ENCODE measurements around the gene C10orf67. TPM values are rescaled to one million over a fixed set of nuclear protein-coding genes. Genes with fewer than 3 reads are reported as not detected.
A peak's percentile ranks its signal among the peaks of the same experiment; 100 is the strongest.

Gene C10orf67
- total RNA-seq, 1 experiment from 2014 or later = not detected

DNA sequence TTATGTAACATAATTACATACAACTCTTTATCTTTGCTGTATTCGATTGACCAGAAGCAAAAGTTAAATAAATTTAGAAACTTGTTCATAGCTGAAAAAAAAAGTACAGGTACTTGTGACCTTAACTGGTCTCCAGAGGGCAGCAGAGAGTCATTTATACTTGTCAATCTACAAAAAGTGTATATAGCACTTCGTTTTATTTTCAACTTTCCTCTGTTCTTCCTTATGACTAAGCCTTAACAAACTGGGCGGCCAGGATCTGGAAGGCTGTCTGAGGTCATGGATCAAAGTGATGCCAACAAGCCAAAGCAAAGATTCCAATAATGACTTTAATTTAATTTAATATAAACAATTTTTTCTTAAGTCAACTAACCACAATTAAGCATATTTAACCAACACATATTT lies 29.8 kb downstream of the C10orf67 start:
- no peaks in the 10 kb centered on the region for H3K36me3 ChIP-seq (ENCODE audit: control insufficient read depth, insufficient read depth, low read length)
- H3K27me3 ChIP-seq (ENCODE audit: control insufficient read depth, insufficient read depth, low read length) = peaks cover 2% of the 10 kb centered on the region; the same call in 1 of the 2 replicates
- H3K27ac ChIP-seq (ENCODE audit: low read length) = no peak overlapping the region
- TF ChIP-seq, protein P1, sequence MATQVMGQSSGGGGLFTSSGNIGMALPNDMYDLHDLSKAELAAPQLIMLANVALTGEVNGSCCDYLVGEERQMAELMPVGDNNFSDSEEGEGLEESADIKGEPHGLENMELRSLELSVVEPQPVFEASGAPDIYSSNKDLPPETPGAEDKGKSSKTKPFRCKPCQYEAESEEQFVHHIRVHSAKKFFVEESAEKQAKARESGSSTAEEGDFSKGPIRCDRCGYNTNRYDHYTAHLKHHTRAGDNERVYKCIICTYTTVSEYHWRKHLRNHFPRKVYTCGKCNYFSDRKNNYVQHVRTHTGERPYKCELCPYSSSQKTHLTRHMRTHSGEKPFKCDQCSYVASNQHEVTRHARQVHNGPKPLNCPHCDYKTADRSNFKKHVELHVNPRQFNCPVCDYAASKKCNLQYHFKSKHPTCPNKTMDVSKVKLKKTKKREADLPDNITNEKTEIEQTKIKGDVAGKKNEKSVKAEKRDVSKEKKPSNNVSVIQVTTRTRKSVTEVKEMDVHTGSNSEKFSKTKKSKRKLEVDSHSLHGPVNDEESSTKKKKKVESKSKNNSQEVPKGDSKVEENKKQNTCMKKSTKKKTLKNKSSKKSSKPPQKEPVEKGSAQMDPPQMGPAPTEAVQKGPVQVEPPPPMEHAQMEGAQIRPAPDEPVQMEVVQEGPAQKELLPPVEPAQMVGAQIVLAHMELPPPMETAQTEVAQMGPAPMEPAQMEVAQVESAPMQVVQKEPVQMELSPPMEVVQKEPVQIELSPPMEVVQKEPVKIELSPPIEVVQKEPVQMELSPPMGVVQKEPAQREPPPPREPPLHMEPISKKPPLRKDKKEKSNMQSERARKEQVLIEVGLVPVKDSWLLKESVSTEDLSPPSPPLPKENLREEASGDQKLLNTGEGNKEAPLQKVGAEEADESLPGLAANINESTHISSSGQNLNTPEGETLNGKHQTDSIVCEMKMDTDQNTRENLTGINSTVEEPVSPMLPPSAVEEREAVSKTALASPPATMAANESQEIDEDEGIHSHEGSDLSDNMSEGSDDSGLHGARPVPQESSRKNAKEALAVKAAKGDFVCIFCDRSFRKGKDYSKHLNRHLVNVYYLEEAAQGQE (IDR thresholded peaks at IDR 0.05; ENCODE audit: insufficient read depth in 1 of 2, low read depth in 2 of 2, low read length in 1 of 2) = no peak
- no peak for TF ChIP-seq SIN3A (IDR thresholded peaks at IDR 0.05; ENCODE audit: borderline replicate concordance, insufficient read depth, low read depth, low read length)
- no peak for TF ChIP-seq POLR2AphosphoS5 (IDR thresholded peaks at IDR 0.05; ENCODE audit: low read depth, low read length)
- TF ChIP-seq TCF7L2 (IDR thresholded peaks at IDR 0.05; ENCODE audit: low read depth, low read length) = no peak
- TF ChIP-seq, protein P2, sequence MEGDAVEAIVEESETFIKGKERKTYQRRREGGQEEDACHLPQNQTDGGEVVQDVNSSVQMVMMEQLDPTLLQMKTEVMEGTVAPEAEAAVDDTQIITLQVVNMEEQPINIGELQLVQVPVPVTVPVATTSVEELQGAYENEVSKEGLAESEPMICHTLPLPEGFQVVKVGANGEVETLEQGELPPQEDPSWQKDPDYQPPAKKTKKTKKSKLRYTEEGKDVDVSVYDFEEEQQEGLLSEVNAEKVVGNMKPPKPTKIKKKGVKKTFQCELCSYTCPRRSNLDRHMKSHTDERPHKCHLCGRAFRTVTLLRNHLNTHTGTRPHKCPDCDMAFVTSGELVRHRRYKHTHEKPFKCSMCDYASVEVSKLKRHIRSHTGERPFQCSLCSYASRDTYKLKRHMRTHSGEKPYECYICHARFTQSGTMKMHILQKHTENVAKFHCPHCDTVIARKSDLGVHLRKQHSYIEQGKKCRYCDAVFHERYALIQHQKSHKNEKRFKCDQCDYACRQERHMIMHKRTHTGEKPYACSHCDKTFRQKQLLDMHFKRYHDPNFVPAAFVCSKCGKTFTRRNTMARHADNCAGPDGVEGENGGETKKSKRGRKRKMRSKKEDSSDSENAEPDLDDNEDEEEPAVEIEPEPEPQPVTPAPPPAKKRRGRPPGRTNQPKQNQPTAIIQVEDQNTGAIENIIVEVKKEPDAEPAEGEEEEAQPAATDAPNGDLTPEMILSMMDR (IDR thresholded peaks at IDR 0.05) = peak; percentile 60; the same call in 1 of the 2 replicates
- intact Hi-C loops (cut with micrococcal nuclease; ENCODE audit: unreplicated experiment) (loop anchor here (2.0 kb wide), 2 partner anchors 210 to 388 kb away; no protein-coding TSS in a partner anchor), in situ Hi-C loops (cut with HindIII; ENCODE audit: low pct_unique_long_range_greater_than_20kb, low sequenced_read_pairs) (no loop called here)
- ChIA-PET POLR2A (no interaction called here), CTCF (interaction anchor here (0.6 kb wide), 1 partner anchor 14 kb away, joined by 3 read pairs; no protein-coding TSS in a partner anchor)
- H3K4me3 ChIP-seq (ENCODE audit: low read depth in 2 of 2, low read length in 2 of 2) = no peak overlapping the region
- no peaks in the 10 kb centered on the region for H3K4me1 ChIP-seq (ENCODE audit: control insufficient read depth, insufficient read depth, low read length)
- DNase-seq (ENCODE audit: low read depth, low spot score) (no peak), ATAC-seq (no peak)
- BruUV-seq (replicated peaks) = no TSS peak
- no peaks in the 10 kb centered on the region for H3K9me3 ChIP-seq (ENCODE audit: control insufficient read depth, insufficient read depth, low read depth, low read length)

DNA sequence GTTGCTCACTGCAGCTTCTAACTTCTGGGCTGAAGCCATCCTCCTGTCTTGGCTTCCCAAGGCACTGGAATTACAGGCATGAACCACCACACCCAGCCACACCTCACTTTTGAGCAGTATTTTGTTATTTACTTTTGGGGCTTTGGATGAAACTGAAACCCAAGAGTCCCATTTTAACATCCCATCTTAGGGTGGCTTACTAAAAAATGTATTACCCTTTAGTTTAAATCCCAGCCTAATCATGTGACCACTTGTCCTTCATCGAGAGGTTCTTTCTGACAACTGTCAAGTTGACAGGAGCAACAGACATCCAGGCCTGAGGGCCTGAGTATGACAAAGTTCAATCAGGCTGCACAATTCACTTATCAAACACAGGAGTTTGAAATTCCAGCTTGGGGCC lies 33.6 kb downstream of the C10orf67 start:
- in situ Hi-C loops (cut with HindIII; ENCODE audit: low pct_unique_long_range_greater_than_20kb, low sequenced_read_pairs) = no loop called here
- BruUV-seq (replicated peaks) = no TSS peak
- POLR2A ChIA-PET = no interaction called here
- no peak overlapping the region for H3K4me3 ChIP-seq (ENCODE audit: low read depth in 2 of 2, low read length in 2 of 2)
- DNase-seq (ENCODE audit: low read depth, low spot score) (no peak), ATAC-seq (no peak)
- peaks cover 2% of the 10 kb centered on the region; the same call in 1 of the 2 replicates for H3K27me3 ChIP-seq (ENCODE audit: control insufficient read depth, insufficient read depth, low read length)
- H3K9me3 ChIP-seq (ENCODE audit: control insufficient read depth, insufficient read depth, low read depth, low read length) = no peaks in the 10 kb centered on the region
- H3K4me1 ChIP-seq (ENCODE audit: control insufficient read depth, insufficient read depth, low read length) = no peaks in the 10 kb centered on the region
- no peaks in the 10 kb centered on the region for H3K36me3 ChIP-seq (ENCODE audit: control insufficient read depth, insufficient read depth, low read length)
- H3K27ac ChIP-seq (ENCODE audit: low read length) = no peak overlapping the region
- TF ChIP-seq, protein P2 (IDR thresholded peaks at IDR 0.05) = no peak
- TF ChIP-seq SIN3A (IDR thresholded peaks at IDR 0.05; ENCODE audit: borderline replicate concordance, insufficient read depth, low read depth, low read length) (no peak), POLR2AphosphoS5 (IDR thresholded peaks at IDR 0.05; ENCODE audit: low read depth, low read length) (no peak)
- TF ChIP-seq, protein P1 (IDR thresholded peaks at IDR 0.05; ENCODE audit: insufficient read depth in 1 of 2, low read depth in 2 of 2, low read length in 1 of 2) = no peak
- intact Hi-C loops (cut with micrococcal nuclease; ENCODE audit: unreplicated experiment) = no loop called here
- CTCF ChIA-PET = no interaction called here

Measured in Panc1 (cell line).